ENCODE data around the gene USP3.
"Not testable (repeated sequence)": the region's sequence is repeated elsewhere in the genome, so short reads cannot be mapped to it uniquely, and the experiment has no call there.

USP3 gene

DNA sequence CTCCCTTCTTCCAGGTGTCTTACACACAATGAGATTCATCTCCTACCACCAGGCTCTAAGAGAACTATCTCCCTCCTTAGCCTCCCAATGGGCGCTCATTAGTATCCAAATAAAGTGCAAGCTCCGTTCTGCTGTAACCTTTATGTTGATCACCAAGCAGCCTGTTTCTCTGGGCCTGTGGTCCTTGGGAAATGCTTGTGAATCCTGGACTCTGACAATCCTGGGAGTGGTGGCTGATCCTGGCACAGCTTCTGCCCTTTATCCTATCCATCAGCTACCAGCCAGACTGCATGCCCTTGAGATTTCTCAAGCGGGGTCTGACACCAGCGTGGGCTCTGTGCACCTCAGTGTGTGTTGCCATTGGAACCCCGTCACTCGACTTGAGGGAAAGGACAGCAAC, 26.1 kb upstream of the USP3 start:
- no peak for DNase-seq (ENCODE audit: low read depth)

DNA sequence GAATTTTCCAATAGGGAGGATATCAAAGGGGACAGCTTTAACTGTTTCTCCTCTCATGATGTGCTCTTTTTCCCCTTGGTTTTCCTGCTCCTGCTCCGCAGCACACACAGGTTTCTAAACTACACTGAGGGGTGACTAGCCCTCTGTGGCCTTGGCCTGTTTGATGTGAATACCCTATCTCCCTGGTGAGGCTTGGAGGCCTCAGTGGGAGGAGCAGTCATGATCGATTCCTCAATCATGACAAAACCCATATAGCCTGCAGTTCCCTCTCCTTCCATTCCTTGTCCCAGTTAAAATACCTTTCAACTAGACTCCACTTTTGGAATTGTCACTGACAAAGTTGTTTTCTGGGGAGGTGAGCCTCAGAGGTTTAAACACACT, 24.0 kb upstream of the USP3 start:
- DNase-seq (ENCODE audit: low read depth) = no peak

DNA sequence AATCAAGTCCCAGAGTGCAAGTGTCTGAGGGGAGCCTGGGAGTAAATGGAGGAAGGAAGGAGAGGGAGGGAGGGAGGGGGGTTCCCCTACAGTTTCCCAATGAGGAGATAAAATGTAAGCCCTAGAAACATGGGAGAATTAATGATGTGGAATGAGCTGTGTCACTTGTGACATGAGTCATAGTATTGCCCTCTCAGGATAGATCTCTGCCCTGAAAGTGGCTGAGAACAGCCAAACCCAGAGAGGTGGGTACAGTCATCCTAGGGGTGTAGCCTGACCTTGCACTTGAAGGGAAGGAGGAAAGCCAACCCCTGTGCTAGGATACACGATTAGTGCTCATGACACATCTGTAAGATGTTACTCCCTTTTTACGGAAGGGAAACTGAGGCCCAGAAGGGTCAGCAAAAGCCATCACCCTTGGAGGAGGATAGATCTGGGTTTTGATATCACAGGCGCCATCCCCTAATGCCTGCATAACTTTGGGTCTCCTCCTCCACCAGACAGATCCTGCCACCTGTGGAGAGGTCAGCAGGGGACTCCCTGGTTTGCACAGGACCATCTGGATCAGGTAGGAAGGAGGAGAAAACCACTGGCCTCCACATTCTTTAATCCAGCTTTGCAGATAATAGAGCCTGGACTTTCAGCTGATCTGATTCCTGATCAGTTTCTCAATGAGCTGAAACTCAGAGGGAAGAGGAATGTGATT, 23.1 kb upstream of the USP3 start:
- DNase-seq (ENCODE audit: low read depth) = no peak

DNA sequence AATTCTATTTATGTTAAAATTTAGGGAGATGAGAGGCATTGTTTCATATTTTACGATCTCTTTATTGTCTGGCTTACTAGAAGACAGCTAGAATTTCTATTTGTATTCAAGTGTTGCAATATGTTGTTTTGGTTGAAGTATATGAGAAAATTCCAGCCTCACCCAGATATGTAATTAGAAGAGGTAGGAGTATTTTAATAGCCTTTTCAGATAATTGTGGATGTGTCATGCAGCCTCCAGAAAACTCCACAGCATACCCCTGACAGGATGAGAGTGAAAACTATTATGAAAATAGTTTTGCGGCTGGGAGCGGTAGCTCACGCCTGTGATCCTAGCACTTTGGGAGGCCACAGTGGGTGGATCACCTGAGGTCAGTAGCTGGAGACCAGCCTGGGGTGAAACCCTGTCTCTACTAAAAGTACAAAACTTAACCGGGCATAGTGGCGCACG, 21.5 kb upstream of the USP3 start:
- DNase-seq (ENCODE audit: low read depth) = no peak

DNA sequence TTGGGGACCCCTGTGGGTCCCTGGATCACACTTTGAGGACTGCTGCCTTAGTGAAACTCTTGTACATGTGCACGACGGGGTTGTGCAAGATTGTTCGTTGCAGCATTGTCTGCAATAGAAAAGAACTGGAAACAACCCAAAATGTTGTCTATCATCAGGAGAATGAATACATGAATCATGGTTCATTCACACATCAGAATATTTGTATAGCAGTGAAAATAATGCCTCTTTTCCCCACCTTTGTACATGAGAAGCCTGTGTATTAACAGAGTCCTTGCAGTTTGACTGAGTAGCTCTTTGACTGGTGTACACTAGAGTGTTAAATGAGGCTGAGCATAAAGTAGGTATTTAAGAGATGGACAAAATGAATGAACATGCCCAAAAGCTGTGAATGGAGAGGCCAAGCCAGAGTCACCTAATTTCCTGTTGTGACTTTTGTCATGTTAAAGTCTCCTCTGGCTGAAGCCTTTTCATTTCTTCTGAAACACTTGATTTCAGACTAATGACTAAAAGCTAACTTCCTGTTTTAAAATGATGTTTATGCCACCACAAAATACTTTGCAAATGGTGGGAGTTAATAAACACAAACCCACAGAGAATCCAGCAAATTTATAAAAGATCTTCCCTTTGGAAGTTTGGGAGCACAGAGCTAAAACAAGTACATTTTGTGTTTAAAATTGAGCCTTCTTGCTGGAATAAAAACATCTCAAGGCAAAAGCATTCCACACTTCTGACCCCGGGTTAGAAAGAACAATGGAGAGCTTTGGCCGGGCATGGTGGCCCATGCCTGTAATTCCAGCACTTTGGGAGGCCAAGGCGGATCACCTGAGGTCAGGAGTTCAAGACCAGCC, 20.6 kb upstream of the USP3 start:
- DNase-seq (ENCODE audit: low read depth) = no peak

DNA sequence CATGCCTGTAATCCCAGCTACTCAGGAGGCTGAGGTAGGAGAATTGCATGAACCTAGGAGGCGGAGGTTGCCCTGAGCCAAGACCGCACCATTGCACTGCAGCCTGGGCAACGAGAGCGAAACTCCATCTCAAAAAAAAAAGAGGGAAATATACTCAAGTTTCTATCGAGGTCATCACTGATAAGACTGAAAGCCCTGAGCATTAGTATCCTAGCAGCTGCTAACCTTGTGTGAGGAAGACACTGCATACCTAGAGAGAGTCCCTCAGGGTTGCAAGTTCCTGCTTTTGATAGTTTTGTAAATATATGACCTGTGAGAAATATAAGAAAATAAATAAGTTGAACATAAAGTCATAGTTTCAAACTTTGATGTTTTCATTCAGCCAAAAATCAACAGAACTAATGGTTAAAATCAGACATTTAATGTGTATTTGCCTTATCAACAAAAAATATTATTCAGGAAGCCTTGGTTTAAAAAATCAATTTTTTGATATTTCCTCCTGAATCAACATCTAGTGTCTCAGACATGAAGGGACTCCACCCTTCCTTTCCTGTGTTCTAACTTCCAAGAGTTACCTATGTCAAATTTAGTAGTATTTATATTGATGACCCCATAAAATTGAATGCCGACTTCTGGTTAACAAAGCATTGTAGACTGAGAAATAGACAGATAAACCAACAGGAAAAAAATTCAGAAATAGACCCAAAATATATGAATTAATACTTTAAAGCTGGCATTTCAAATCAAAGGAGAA, 19.8 kb upstream of the USP3 start:
- DNase-seq (ENCODE audit: low read depth) = no peak

DNA sequence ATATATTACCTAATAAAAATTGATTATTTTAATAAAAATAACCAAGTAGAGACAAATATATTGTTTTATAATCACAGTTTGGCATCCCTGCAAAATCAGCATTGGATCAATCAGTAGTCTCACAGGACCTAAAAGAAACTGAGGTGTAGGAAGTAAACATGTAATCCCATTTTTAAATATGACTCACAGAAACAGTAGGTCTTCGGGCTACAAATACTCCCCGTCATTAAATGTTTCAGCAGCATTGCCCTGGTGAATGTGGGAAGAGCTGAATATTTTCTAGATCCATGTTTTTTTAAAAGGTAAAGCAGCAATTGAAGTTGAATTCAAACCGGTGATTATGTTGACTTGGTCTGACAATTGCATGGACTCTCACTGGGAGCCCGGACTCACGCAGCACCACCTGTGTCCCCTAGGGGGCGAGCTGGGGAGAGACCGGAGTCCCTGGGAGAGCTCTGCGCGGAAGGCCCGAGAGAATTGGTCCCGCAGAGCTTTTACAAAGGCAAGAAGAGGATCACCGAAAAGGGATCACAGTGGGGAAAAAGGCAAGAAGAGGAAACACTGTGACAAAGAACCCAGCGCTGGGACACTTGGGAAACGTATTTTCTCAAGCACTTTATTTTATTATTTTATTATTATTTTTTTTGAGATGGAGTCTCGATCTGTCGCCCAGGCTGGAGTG, 17.2 kb upstream of the USP3 start:
- DNase-seq (ENCODE audit: low read depth) = peak; percentile 83

DNA sequence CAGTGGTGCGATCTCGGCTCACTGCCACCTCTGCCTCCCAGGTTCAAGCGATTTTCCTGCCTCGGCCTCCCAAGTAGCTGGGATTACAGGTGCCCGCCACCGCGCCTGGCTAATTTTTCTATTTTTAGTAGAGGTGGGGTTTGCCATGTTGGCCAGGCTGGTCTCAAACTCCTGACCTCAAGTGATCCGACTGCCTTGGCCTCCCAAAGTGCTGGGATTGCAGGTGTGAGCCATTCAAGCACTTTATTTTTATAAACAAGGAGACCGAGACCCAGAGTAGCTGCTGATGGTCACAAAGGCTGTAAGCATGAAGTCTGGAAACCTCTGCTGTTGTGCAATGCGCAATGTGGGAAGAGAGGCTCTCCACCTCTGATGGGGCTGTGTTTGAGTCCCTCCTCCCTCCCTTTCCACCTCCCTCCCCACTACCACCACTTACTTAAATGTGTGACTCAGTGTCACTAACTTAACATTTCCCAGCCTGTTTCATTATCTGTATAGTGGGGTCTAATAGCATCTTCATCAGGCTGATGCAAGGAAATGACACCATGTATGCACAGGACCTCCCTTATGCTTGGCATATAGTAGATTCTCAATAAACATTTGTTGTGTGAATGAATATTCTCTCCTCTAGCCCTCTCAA, 16.5 kb upstream of the USP3 start:
- not testable (repeated sequence) for DNase-seq (ENCODE audit: low read depth)

DNA sequence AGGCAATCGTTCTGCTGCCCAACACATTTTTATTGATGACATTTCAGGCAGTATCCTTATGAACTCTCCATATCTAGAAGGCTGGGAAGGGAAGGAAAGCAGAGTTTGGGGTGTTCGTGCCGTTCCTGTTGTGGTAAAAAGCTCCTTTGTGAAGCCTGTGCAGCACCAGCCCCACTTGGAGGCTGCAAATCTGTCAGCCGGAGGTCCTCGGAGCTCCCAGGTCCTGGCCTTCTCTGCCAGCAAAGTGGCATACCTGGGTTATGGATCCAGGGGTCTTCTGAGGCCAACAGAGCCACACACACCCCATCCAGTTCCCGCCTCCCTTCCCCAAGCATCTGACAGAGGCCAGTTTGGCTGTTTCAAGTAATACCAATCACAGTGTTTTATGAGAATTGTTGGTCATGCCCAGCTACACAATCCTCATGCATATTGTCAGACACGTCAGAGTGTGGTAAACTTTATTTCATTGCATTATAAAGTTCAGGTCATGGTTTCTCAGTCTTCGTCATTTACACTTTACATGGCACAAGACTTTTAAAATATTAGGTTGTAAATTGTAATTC, 15.9 kb upstream of the USP3 start:
- no peak for DNase-seq (ENCODE audit: low read depth)

DNA sequence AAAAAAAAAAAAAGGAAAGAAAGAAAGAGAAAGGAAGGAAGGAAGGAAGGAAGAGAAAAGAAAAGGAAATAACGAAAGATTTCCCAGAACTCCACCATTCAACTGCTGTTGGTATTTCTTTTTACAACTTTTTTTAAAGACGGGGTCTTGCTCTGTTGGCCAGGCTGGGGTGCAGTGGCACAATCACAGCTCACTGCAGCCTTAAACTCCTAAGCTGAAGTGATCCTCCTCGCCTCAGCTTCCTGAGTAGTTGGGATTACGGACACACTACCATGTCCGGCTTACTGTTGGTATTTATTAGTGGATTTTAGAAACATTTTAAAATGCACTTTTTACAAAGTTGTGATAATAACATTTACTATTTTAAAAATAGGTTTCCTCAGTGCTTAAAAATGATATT, 15.0 kb upstream of the USP3 start:
- no peak for DNase-seq (ENCODE audit: low read depth)

DNA sequence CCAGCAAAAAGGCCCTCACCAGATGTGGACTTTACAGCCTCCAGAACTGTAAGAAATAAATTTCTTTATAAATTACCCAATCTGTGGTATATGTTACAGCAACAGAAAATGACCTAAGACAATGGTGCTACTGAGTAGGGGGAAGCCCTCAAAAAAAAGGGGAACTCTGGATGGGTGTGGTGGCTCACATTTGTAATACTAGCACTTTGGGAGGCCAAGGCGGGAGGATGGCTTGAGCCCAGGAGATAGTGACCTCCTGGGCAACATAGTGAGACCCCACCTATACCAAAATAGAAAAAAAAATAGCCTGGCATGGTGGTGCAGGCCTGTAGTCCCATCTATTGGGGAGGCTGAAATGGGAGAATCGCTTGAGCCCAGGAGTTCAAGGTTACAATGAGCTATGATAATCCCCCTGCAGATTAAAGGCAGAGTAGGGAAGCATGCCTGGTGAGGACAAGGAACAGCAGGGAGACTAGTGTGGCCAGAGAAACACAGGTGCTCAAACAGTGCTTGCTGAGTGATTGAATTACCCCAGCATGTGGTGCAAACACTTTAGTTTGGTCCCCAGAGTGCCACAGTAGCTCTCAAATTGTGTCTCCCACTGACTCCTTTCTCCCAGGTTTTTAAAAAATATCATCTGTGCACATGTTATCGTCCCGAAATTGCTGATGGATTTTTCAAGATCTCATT, 13.9 kb upstream of the USP3 start:
- no peak for DNase-seq (ENCODE audit: low read depth)

DNA sequence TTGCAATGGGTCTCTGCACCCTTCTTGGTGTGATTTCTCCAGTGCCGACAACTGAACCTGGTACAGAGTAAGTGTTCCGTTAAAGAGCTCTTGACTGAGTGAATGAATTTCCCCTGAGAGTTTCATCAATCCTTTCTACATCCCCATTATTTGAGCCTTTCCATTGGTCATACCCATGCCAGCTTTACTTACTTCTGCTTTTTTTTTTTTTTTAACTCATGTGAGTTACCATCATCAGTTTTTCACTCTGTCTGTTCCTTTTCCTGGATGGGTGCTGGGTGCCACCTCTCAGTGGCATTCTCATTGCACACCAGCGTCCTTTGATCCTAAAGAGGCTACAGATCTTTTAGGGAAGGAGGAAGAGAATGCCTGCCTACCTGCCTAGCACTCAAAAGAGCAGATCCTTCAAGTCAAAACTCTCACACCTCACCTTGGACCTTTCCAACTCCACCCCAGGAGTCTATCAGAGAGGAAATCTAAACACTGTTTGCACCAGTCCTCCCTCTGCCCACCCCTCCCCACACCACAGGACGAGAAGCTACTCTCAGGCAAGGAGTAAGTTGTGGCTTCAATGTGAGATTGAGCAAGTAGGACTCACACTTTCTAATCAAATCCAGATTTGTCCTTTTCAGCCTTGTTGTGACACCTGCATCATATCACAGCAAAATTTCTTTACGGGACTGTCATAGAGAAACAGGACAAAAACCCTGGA, 13.1 kb upstream of the USP3 start:
- no peak for DNase-seq (ENCODE audit: low read depth)

DNA sequence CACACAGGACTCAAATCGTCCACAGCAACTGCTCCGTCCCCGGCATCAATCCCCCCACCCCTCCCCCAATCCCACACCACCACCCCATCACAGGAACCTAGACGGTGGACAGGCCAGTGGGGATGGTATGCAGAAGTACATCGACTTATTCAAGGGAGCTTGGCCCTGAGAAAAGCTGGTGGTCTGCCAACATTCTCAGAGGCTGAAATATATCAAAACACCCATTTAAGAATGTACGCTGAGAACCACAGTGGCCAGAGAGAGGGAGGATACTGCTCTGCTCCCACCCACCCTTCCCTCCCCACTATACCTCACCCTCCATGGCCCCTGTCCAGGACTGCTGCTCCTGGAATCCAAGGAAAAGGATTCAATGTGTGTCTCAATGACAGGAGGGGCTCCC, 12.4 kb upstream of the USP3 start:
- no peak for DNase-seq (ENCODE audit: low read depth)

DNA sequence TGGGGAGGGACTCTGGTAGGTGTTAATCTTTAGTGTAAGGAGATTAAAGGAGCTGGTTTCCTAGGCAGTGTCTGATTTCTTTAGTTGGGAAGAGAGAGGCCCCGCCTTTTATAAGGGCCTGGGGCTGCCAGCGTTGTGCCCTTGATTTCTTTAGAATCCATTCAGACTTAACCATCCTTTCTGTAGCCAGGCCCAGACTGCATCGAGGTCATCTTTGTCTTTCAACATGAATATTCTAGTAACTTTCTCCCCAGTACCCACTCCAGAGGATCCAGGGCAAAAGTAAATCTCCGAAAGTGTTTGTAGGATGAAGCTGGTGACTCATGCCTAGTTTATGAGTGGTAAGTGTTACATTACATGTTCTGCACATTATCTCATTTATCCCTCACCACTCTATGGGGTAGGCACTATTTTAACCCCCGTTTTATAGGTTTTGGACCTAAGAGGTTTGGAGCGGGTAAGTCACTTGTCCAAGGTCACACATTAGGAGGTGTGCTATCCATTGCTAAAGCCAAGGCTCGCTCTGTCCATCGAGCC, 11.8 kb upstream of the USP3 start:
- no peak for DNase-seq (ENCODE audit: low read depth)

DNA sequence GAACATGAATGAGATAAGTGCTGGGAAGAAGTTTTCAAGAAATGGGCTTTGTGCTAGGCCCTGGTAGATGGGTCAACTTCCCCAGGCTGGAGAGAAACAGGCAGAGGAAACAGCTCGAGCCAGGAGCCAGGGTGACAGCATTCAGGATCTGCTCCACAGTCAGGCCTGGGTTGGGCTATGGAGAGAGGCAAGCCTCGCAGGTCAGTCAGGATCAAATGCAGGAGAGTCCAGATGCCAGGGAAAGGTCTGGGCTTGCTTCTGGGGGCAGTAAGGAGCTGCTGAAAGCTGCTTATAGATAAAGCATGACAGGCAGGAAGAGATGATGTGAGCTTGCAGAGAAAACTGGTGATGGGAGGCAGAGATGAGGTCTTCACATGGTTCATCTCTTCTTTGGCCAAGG, 11.0 kb upstream of the USP3 start:
- no peak for DNase-seq (ENCODE audit: low read depth)

DNA sequence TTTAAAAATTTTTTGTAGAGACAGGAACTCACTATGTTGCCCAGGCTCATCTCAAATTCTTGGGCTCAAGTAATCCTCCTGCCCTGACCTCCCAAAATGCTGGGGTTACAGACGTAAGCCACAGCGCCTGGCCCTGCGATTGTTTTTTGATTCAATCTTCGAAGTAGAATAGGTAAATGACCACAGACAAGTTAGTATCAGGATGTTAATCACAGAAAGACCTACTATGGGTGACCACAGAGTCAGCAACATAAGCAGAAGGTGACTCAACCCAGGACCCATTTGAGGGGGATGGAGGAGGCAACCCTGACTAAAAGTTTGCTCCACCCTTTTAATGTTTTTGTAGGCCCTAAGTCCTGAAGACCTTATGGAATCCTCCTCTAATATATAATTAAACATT, 10.0 kb upstream of the USP3 start:
- DNase-seq (ENCODE audit: low read depth) = no peak

DNA sequence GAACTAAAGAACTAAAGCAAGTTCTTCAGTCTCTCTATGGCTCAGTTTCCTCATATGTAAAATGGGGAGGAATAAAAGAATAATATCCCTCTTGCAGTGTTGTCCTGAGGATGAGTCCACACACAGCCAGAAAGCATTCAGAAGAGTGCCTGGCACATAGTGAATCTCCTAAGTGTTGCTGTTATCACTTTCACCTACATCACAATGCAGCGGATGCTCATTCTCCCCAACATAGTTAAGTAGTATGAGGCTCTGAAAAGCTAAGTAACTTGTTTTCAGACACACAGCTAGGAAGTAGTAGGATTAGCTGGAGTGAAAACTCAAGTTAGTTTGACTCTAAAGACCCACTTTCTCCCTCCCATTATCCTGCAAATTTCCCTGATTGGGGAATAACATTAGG, 9.1 kb upstream of the USP3 start:
- no peak for DNase-seq (ENCODE audit: low read depth)

DNA sequence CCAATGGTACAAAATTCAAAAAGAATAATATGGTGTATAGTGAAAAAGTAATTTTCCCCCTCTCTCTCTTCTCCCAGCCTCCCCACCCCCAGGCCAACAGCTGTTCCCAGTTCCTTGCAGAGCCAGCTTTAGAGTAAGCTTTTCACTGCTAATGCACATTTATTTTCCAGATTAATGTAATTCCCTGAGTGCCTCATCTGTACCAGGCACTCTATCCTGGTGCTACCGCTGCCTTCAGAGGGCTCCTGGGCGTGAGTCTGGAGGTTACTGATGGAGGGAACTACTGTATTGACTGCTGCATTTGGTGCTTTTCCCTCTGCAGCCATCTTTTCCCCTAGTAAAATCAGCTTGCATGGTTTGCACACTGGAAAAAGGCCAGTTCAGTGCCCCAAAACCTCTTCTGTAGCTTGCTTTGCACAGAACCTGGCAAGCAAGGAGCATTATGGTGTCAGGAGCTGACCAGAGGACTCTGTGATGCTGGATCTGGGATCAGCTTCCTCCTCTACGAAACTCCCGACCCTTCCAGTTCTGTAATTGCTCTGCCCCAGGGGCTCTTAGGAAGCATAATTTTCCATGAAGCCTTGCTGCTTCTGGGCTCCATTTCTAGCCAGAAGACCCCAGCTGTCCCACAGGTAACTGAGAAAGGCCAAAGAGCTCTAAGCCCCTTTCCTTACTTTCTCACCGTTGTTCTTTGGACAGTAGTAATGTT, 8.5 kb upstream of the USP3 start:
- no peak for DNase-seq (ENCODE audit: low read depth)
